ENCODE results near the gene CEP70. TPM values are rescaled to one million over a fixed set of nuclear protein-coding genes. Genes with fewer than 3 reads are reported as not detected.

The CEP70 gene
- polyA plus RNA-seq, 2 of the 4 experiments (the other 2 are of a cell fraction): 16.5 to 17.1 TPM

DNA sequence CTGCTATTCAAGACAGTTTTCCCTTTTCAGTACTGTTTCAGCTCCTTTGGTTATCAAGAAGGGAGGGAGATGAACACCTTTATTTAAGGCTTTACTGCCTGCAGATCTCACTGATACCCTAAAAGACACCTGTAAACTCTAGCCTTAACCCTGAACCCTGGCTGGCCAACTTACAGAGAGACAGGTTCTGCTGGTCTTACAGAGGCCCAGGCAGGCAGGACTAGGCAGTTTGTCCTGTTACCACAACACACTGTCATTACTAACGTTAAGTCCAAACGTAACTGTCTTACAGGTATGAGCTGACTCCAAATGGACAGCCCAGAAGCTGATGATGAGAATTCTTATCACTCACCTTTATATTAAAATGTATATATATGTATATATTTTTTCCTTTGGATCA lies 117.5 kb downstream of the CEP70 start:
- 95% methylated on average over 2 of the region's 2 CpGs for WGBS (ENCODE audit: missing lambda C conversion rate)
- no peak for FAIRE-seq
- Histone ChIP-seq H3K27ac (no peak overlapping the region), H3K9me3 (no peaks in the 10 kb centered on the region), H3K4me2 (no peak overlapping the region), H3K4me3 (no peak overlapping the region), H3K4me1 (no peaks in the 10 kb centered on the region; the same call in 2 of the 3 replicates)
- CTCF ChIA-PET: no interaction called here
- DNase-seq (ENCODE audit: low read depth in 1 of 2, low spot score in 1 of 2): no peak
- no peak for ATAC-seq
- TF ChIP-seq MAX (IDR thresholded peaks at IDR 0.05): no peak
- no peak for TF ChIP-seq ZC3H11A (IDR thresholded peaks at IDR 0.05)
- POLR2A ChIA-PET: no interaction called here

DNA sequence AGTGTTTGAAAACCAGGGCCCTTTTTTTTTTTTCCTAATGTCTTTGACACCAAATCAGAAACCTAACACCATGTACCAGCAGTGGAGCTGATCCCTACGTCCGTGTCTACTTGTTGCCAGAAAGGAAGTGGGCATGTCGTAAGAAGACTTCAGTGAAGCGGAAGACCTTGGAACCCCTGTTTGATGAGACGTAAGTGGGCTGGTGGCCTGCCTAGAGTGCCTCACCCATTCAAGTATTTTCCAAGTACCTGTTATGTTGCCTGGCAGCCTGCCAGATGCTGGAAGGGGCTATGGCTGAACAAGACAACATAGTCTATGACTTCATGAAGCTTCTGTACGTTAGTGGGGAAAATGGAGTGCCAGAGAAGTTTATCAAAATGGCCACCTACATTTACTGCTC lies 119.9 kb downstream of the CEP70 start:
- Histone ChIP-seq H3K4me2 (no peak overlapping the region), H3K27ac (no peak overlapping the region), H3K4me3 (no peak overlapping the region), H3K4me1 (no peaks in the 10 kb centered on the region; the same call in 2 of the 3 replicates), H3K9me3 (no peaks in the 10 kb centered on the region)
- ChIA-PET CTCF (interaction anchor here (0.6 to 1.0 kb wide), 2 partner anchors 449 to 451 kb away, joined by 3 to 4 read pairs; no protein-coding TSS in a partner anchor), POLR2A (no interaction called here)
- ATAC-seq (no peak), DNase-seq (ENCODE audit: low read depth in 1 of 2, low spot score in 1 of 2) (no peak), FAIRE-seq (no peak)
- TF ChIP-seq, protein P1, sequence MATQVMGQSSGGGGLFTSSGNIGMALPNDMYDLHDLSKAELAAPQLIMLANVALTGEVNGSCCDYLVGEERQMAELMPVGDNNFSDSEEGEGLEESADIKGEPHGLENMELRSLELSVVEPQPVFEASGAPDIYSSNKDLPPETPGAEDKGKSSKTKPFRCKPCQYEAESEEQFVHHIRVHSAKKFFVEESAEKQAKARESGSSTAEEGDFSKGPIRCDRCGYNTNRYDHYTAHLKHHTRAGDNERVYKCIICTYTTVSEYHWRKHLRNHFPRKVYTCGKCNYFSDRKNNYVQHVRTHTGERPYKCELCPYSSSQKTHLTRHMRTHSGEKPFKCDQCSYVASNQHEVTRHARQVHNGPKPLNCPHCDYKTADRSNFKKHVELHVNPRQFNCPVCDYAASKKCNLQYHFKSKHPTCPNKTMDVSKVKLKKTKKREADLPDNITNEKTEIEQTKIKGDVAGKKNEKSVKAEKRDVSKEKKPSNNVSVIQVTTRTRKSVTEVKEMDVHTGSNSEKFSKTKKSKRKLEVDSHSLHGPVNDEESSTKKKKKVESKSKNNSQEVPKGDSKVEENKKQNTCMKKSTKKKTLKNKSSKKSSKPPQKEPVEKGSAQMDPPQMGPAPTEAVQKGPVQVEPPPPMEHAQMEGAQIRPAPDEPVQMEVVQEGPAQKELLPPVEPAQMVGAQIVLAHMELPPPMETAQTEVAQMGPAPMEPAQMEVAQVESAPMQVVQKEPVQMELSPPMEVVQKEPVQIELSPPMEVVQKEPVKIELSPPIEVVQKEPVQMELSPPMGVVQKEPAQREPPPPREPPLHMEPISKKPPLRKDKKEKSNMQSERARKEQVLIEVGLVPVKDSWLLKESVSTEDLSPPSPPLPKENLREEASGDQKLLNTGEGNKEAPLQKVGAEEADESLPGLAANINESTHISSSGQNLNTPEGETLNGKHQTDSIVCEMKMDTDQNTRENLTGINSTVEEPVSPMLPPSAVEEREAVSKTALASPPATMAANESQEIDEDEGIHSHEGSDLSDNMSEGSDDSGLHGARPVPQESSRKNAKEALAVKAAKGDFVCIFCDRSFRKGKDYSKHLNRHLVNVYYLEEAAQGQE (IDR thresholded peaks at IDR 0.05): no peak
- TF ChIP-seq SMC3 (IDR thresholded peaks at IDR 0.05) (no peak), ZC3H11A (IDR thresholded peaks at IDR 0.05) (no peak), EHMT2 (IDR thresholded peaks at IDR 0.05; ENCODE audit: low read depth) (no peak), CBX8 (IDR thresholded peaks at IDR 0.05) (no peak), JUNB (IDR thresholded peaks at IDR 0.05) (no peak), PHF8 (IDR thresholded peaks at IDR 0.05; ENCODE audit: borderline replicate concordance, low read depth) (no peak), BHLHE40 (IDR thresholded peaks at IDR 0.05; ENCODE audit: low read depth, low read length) (no peak), SREBF2 (IDR thresholded peaks at IDR 0.05) (no peak), ZNF302 (CRISPR knock-in tag; IDR thresholded peaks at IDR 0.05) (no peak), RNF2 (IDR thresholded peaks at IDR 0.05; ENCODE audit: borderline replicate concordance, low read depth) (no peak), ZFP36 (IDR thresholded peaks at IDR 0.05; ENCODE audit: borderline replicate concordance, partially characterized antibody) (no peak), RFX5 (IDR thresholded peaks at IDR 0.05) (no peak), CBX2 (IDR thresholded peaks at IDR 0.05; ENCODE audit: borderline replicate concordance, low read depth) (no peak), EHF (CRISPR knock-in tag; IDR thresholded peaks at IDR 0.05) (no peak)
- TF ChIP-seq, protein P2, sequence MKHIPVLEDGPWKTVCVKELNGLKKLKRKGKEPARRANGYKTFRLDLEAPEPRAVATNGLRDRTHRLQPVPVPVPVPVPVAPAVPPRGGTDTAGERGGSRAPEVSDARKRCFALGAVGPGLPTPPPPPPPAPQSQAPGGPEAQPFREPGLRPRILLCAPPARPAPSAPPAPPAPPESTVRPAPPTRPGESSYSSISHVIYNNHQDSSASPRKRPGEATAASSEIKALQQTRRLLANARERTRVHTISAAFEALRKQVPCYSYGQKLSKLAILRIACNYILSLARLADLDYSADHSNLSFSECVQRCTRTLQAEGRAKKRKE (CRISPR knock-in tag; IDR thresholded peaks at IDR 0.05; ENCODE audit: low read depth): no peak
- TF ChIP-seq, protein P3, sequence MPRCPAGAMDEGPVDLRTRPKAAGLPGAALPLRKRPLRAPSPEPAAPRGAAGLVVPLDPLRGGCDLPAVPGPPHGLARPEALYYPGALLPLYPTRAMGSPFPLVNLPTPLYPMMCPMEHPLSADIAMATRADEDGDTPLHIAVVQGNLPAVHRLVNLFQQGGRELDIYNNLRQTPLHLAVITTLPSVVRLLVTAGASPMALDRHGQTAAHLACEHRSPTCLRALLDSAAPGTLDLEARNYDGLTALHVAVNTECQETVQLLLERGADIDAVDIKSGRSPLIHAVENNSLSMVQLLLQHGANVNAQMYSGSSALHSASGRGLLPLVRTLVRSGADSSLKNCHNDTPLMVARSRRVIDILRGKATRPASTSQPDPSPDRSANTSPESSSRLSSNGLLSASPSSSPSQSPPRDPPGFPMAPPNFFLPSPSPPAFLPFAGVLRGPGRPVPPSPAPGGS (IDR thresholded peaks at IDR 0.05): no peak
- WGBS (ENCODE audit: missing lambda C conversion rate): 85% methylated on average over 6 of the region's 6 CpGs

DNA sequence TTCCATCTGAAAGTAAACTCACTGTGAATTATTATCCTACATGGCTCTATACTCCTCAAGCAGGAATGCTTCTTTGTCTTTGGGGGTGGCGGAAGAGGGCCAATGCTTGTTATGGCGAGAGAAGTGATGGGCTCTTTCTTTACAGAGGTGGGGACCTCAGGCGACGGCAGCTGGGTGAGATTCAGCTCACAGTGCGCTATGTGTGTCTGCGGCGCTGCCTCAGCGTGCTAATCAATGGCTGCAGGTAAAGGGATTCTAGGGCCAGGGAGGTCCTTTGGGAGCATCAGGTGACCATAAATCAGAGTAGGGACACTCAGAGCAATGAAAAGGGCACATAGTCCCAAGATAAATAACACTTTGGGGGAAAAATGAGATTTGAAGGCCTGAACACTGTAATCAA lies 120.7 kb downstream of the CEP70 start:
- WGBS (ENCODE audit: missing lambda C conversion rate): 98% methylated on average over 8 of the region's 8 CpGs
- ChIA-PET CTCF (no interaction called here), POLR2A (no interaction called here)
- H3K4me3 ChIP-seq: no peak overlapping the region
- DNase-seq (ENCODE audit: low read depth in 1 of 2, low spot score in 1 of 2) (no peak), FAIRE-seq (no peak), ATAC-seq (no peak)
- H3K4me1 ChIP-seq: no peaks in the 10 kb centered on the region; the same call in 2 of the 3 replicates
- no peak overlapping the region for H3K4me2 ChIP-seq
- no peaks in the 10 kb centered on the region for H3K9me3 ChIP-seq
- no peak overlapping the region for H3K27ac ChIP-seq
- TF ChIP-seq NPAS2 (CRISPR knock-in tag; IDR thresholded peaks at IDR 0.05; ENCODE audit: borderline replicate concordance): no peak
- no peak for TF ChIP-seq CBX2 (IDR thresholded peaks at IDR 0.05; ENCODE audit: borderline replicate concordance, low read depth)
- no peak for TF ChIP-seq CHD4 (IDR thresholded peaks at IDR 0.05; ENCODE audit: borderline replicate concordance)
- no peak for TF ChIP-seq HMGXB4 (CRISPR knock-in tag; IDR thresholded peaks at IDR 0.05; ENCODE audit: borderline replicate concordance)
- no peak for TF ChIP-seq MAZ (IDR thresholded peaks at IDR 0.05; ENCODE audit: borderline replicate concordance, low read depth, low read length)
- TF ChIP-seq KDM1A (IDR thresholded peaks at IDR 0.05; ENCODE audit: low read depth): no peak
- TF ChIP-seq JUN (IDR thresholded peaks at IDR 0.05): no peak
- no peak for TF ChIP-seq NR3C1 (IDR thresholded peaks at IDR 0.05)
- TF ChIP-seq EHF (CRISPR knock-in tag; IDR thresholded peaks at IDR 0.05): no peak
- no peak for TF ChIP-seq ELK1 (IDR thresholded peaks at IDR 0.05; ENCODE audit: low read depth, low read length)
- TF ChIP-seq RCOR1 (IDR thresholded peaks at IDR 0.05; ENCODE audit: low read depth, low read length): no peak
